Left ventricle myocardium inferior (tissue), 1 donor: ENCODE measurements around the gene KIAA1328. TPM values are rescaled to one million over a fixed set of nuclear protein-coding genes. Genes with fewer than 3 reads are reported as not detected.

ENCODE experiments used
- DNase-seq: peaks from one replicate; pipeline ENCODE4 v3.0.0-alpha.2; 2020
- H3K27ac ChIP-seq: fragments of 200-600 bp; replicated peaks from 2 replicates; pipeline ENCODE4 v1.8.0; 2021
- H3K27me3 ChIP-seq: fragments of 200-600 bp; 2 replicates; pipeline ENCODE4 v1.8.0; 2021; ENCODE audit warnings: low read depth
- H3K36me3 ChIP-seq: fragments of 200-600 bp; 2 replicates; pipeline ENCODE4 v1.8.0; 2021
- H3K4me1 ChIP-seq: fragments of 200-600 bp; 2 replicates; pipeline ENCODE4 v1.8.0; 2021
- H3K4me3 ChIP-seq: fragments of 200-600 bp; 2 replicates; pipeline ENCODE4 v1.8.0; 2021; ENCODE audit warnings: mild to moderate bottlenecking, moderate library complexity
- H3K9me3 ChIP-seq: fragments of 200-600 bp; replicated peaks from 2 replicates; pipeline ENCODE4 v1.8.0; 2021
- intact Hi-C: fragments of 100-400 bp; cut with micrococcal nuclease; formaldehyde crosslinking; loops from one replicate; pipeline ENCODE4 v1.11.0; 2022
- total RNA-seq: library from RNA; stranded (reverse); fragmentation: NEBNext Ultra II Directional; extraction: Animal tissue kit (Norgen Biotek cat#: 25700); gene quantifications from one replicate; pipeline ENCODE4 v1.2.1, GENCODE V29; 2021
- TF ChIP-seq, protein P1 (sequence below): fragments of 200-600 bp; IDR thresholded peaks from 2 replicates; pipeline ENCODE4 v1.8.0; 2021; ENCODE audit warnings: antibody characterized with exemption, mild to moderate bottlenecking, borderline replicate concordance
- donor health status: DM: no; HTN: yes; CAD: no; lungs with severe emphysema.

KIAA1328 gene
- total RNA-seq, 1 donor from 2014 or later: 4.0 TPM

DNA sequence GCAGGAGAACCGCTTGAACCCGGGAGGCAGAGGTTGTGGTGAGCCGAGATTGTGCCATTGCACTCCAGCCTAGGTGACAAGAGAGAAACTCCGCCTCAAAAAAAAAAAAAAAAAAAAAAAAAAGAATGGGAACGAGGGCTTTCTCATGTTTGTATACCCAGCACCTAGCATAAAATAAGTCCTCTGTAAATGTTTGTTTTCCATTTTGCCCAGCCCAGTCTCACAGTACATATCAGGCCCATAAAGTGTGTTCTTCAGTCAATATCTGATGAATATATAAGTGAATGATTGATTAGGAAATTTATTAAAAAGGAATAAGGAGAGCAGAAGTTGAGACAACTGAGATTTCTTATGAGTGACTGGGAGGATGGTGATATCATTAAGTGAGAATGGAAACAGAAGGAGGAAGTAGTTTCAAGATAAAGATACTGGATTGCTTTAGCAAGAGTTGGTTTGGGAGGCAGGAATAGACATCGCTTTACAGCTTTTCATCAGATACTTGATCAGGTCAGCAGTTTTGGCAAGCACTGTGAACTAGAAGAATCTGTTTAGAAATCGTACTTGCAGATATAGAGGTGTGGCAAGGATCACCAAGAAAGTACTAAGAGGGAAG is 327.5 kb downstream of the KIAA1328 start:
- intact Hi-C loops: no loop called here
- no peaks in the 10 kb centered on the region for H3K4me1 ChIP-seq
- no peak for DNase-seq
- no peaks in the 10 kb centered on the region for H3K27me3 ChIP-seq
- no peak overlapping the region for H3K4me3 ChIP-seq
- TF ChIP-seq, protein P1, sequence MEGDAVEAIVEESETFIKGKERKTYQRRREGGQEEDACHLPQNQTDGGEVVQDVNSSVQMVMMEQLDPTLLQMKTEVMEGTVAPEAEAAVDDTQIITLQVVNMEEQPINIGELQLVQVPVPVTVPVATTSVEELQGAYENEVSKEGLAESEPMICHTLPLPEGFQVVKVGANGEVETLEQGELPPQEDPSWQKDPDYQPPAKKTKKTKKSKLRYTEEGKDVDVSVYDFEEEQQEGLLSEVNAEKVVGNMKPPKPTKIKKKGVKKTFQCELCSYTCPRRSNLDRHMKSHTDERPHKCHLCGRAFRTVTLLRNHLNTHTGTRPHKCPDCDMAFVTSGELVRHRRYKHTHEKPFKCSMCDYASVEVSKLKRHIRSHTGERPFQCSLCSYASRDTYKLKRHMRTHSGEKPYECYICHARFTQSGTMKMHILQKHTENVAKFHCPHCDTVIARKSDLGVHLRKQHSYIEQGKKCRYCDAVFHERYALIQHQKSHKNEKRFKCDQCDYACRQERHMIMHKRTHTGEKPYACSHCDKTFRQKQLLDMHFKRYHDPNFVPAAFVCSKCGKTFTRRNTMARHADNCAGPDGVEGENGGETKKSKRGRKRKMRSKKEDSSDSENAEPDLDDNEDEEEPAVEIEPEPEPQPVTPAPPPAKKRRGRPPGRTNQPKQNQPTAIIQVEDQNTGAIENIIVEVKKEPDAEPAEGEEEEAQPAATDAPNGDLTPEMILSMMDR: no peak
- no peaks in the 10 kb centered on the region for H3K36me3 ChIP-seq
- H3K27ac ChIP-seq: no peak overlapping the region
- H3K9me3 ChIP-seq: no peaks in the 10 kb centered on the region

DNA sequence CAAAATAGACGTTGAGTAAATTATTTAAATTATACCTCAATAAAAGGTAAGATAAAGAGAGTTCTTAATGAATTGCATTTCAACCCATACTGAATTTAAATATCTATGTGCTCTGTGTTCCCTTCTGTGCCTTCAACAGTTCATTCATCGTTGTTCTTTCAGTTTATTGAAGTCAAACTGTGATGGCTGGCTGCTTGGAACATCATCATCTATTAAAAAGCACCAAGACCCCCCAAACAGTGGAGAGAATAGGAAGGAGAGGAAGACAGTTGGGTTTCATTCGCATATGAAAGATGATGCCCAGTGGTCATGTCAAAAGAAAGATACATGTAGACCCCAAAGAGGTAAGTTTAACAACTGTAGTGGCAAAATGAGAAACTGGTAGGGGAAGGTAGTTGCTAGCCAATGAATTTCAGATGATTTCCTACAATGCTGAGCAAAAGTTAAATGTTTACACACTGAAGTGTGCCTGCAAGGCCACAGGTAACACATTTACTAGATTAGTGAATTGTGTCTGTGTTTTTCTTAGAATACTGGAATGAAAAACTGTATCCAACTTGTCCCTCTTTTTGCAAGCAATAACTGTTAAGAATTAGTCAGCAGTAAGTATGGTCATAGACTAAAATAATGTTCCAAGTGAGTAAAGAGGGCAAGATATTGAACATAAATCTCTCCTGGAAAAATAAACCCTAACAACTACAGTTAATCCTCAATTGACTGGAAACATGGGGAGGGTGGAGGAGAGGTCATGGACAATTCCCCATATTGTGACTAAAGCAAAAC is 331.3 kb downstream of the KIAA1328 start:
- H3K27me3 ChIP-seq: no peaks in the 10 kb centered on the region
- H3K36me3 ChIP-seq: no peaks in the 10 kb centered on the region
- no peaks in the 10 kb centered on the region for H3K4me1 ChIP-seq
- no peak overlapping the region for H3K4me3 ChIP-seq
- no peaks in the 10 kb centered on the region for H3K9me3 ChIP-seq
- no peak overlapping the region for H3K27ac ChIP-seq
- no peak for DNase-seq
- TF ChIP-seq, protein P1: no peak
- intact Hi-C loops: no loop called here

DNA sequence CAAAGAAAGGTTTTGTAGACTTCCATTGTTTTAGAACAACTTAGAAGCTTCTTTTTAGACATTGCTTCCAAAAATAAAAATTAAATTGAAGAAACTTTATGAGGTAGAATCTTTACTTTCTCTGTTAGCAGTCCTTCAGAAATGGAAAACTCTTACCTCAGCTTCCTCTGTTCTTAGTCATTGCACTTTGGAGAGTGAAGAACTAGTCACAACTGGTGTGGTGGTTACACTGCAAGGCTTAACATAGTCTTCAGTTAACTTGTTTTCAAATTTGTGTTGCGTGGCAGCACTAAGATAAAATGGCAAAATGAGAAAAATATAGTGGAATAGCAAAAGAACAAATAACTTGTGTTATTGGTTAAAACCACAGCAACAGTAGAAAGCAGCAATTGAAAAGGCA is 332.6 kb downstream of the KIAA1328 start:
- no peaks in the 10 kb centered on the region for H3K27me3 ChIP-seq
- no peak for DNase-seq
- no peaks in the 10 kb centered on the region for H3K4me1 ChIP-seq
- TF ChIP-seq, protein P1: no peak
- H3K4me3 ChIP-seq: no peak overlapping the region
- intact Hi-C loops: no loop called here
- no peaks in the 10 kb centered on the region for H3K36me3 ChIP-seq
- H3K9me3 ChIP-seq: no peaks in the 10 kb centered on the region
- no peak overlapping the region for H3K27ac ChIP-seq

- H3K4me3 ChIP-seq: no peak overlapping the region
These were observed 333.6 kb downstream of the KIAA1328 start for GRCh38 chr18:37162551-37162950.

DNA sequence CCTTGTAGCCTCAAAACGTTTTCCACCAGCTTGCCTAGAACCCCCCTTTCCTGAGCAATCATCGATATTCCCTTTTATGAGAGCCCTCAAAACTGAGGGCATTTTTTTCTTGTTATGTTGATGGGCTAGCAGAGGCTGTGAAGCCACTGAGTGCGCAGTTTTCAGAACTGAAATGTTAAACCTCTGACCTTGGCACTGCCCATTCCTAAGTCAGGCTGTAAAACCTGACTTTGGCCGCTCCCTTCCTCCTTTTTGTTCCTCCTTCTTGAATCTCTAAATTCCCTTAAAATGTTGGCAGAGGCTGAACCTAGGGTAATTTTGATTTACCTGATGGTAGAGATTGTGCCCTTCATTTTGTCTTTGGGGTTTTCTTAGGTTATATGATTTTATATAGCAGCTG is 334.2 kb downstream of the KIAA1328 start:
- Histone ChIP-seq H3K4me1 (no peaks in the 10 kb centered on the region), H3K27ac (no peak overlapping the region), H3K27me3 (no peaks in the 10 kb centered on the region), H3K36me3 (no peaks in the 10 kb centered on the region), H3K9me3 (no peaks in the 10 kb centered on the region), H3K4me3 (no peak overlapping the region)
- intact Hi-C loops: no loop called here
- TF ChIP-seq, protein P1: no peak
- no peak for DNase-seq

More at GRCh38 chr18:37162551-37162950, 333.6 kb downstream of the KIAA1328 start:
- TF ChIP-seq, protein P1: no peak
- H3K9me3 ChIP-seq: no peaks in the 10 kb centered on the region
- no peaks in the 10 kb centered on the region for H3K27me3 ChIP-seq
- no peak for DNase-seq
- no peaks in the 10 kb centered on the region for H3K36me3 ChIP-seq
- intact Hi-C loops: no loop called here
- H3K4me1 ChIP-seq: no peaks in the 10 kb centered on the region
- H3K27ac ChIP-seq: no peak overlapping the region
